SW480 (cell line): Measurements from ENCODE around the gene OR4D2.

Experiments used
- DNase-seq: peaks from one replicate; pipeline ENCODE4 v3.0.0-alpha.2; 2016; ENCODE audit warnings: low spot score

Gene OR4D2

GRCh38 chr17:58210922-58211321 lies 44.1 kb downstream of the OR4D2 start:
- no peak for DNase-seq

- no peak for DNase-seq
These were observed 48.9 kb downstream of the OR4D2 start for GRCh38 chr17:58215685-58216084.

GRCh38 chr17:58217766-58218165 lies 51.0 kb downstream of the OR4D2 start:
- no peak for DNase-seq

GRCh38 chr17:58219007-58219788 lies 52.4 kb downstream of the OR4D2 start, which contains the start of gene MKS1:
MKS1 (minus strand) TSS chr17:58219255; CDS start chr17:58219230, 25 bp downstream.
- DNase-seq: peak; percentile 91

- DNase-seq: peak; percentile 8
These were observed 53.0 kb downstream of the OR4D2 start for GRCh38 chr17:58219789-58220183.
